ENCODE measurements around the gene ZNF524.

ZNF524 gene

DNA sequence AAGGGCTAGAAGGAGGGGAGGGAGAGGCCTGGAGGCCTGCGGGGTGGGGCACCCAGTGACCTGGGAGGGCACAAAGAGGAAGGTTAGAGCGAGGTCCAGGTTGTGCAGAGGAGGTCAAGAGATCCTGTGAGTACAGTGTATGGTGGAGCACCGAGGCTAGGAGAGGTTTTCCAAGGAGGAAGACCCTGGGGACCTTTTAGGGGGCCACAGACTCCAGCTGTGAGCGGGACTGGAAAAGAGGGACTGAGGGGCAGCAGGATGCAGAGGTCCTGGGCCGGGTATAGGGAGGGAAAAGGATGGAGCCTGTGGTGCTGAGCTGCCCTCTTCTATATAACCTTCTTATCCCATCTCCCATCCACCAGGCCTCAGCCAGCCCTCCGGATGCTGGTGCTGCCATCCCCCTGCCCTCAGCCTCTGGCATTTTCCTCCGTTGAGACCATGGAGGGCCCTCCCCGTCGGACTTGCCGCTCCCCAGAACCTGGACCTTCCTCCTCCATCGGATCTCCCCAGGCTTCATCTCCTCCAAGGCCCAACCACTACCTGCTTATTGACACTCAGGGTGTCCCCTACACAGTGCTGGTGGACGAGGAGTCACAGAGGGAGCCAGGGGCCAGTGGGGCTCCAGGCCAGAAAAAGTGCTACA, 44.2 kb downstream of the ZNF524 start:
- DNase-seq: no peak

DNA sequence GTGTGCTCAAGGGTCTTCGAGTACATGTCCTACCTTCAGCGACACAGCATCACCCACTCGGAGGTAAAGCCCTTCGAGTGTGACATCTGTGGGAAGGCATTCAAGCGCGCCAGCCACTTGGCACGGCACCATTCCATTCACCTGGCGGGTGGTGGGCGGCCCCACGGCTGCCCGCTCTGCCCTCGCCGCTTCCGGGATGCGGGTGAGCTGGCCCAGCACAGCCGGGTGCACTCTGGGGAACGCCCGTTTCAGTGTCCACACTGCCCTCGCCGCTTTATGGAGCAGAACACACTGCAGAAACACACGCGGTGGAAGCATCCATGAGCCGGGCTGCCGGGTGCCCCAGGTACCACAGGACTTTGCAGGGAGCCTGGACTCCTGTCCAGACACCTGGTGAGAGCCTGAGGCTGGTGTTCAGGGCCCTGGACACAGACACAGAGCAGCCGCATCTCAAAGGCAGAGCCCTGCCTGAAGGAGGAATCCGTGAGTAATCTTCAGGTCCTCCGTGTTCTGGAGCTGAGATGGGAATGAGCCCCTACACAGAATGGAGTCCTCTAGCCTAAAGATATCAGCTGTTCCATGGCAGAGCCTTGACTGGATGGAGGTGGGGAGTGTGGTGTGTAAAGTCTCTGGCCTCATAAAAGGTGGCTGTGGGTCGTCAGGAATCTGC, 44.9 kb downstream of the ZNF524 start:
- DNase-seq: no peak

DNA sequence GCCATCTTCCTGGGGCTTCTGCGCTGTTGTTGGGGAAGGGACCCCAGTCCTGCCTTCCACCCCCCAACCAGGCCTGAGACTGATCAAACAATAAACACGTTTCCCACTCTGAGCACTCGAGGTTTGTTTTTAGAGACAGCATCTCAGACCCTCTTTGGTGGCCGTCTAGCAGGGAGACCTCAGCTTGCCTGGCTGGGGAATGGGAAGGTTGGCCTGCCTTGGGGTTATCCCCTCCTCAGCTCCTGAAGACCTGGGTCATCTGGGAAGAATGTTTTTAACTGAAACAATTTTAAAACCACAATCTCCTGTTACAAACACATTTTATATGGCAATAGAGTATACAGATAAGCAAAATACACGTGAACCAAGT, 45.4 kb downstream of the ZNF524 start:
- no peak for DNase-seq

DNA sequence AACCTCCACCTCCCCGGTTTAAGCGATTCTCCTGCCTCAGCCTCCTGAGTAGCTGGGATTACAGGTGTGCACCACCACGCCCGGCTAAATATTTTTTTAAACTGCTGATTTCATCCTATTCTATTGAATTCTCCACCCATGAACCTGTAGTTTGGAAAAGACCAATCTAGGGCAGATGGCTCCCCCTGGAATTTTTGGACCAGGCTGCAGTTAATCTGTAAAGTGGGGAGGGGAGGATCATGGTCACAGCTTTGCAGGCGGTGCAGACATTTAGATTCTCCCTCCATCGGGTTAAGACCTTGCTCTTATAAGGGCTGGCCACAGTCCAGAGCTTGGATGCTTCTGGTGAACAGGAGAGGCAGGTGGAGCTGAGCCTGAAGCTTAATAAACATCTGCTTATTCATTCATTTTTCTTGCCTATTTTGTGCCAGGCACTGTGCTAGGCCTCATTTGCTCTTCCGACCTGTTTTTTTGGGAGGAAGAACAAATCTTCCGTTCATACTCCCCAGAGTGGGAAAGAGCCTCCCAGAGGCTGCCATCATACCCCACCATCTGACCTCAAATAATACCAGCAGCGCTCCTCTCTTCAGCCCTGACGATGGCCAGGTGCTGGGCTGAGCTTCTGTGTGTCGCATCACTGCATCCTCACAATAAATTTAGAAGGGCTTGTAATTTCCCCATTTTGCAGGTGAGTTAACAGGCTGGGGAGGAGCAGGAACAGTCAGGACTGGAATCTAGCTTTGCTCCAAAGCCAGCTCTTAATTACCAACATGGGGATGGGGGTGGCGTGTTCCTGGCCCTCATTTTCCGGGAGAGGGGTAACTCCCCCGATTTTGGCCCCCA, 47.0 kb downstream of the ZNF524 start:
- peak; percentile 18 for DNase-seq

DNA sequence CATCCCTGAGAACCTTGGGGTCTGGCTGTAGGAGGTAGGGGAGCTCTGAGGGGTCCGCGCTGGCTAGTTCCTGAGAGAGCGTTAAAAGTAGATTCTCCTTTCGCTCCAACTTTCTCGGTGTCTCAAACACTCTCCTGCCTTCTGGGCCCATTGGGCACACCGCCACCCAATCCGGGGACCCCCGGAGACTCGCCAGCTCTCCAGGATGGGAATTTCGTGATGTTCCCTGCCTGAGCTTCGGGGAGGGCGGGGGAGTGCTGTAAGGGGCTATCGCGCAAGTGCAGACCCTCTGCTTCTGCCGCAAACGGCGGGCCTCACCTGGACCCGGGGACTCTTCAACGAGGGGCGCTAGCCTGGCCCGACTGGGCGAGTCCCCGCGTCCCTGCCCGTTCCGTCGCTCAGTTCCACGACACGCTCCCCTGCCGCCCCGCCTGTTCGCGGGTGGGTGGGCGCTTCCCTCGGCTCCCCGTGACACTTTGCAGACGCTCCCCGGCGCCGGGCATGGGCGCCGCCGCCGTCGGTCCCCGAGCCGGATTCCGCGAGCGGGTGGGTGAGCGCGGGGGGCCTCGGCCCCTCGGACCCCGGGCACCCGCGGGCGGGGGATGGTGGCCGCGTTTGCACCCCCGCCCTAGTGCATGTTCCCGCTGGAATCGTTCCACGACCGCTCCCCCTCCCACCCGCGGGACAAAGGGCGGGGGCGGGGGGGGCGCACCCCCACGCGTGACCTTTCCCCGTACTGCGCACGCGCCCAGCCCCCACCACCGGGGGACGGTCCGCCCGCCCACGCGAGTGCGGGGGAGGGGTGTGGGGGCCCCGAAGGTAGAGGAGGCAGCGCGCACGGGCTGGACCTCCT, 47.9 kb downstream of the ZNF524 start, which contains the start of gene CCDC106:
CCDC106 (plus strand) TSS at position 481 of the 853 bp plus-strand sequence. CDS start 835 bp downstream, outside the sequence.
- peak; percentile 55 for DNase-seq

DNA sequence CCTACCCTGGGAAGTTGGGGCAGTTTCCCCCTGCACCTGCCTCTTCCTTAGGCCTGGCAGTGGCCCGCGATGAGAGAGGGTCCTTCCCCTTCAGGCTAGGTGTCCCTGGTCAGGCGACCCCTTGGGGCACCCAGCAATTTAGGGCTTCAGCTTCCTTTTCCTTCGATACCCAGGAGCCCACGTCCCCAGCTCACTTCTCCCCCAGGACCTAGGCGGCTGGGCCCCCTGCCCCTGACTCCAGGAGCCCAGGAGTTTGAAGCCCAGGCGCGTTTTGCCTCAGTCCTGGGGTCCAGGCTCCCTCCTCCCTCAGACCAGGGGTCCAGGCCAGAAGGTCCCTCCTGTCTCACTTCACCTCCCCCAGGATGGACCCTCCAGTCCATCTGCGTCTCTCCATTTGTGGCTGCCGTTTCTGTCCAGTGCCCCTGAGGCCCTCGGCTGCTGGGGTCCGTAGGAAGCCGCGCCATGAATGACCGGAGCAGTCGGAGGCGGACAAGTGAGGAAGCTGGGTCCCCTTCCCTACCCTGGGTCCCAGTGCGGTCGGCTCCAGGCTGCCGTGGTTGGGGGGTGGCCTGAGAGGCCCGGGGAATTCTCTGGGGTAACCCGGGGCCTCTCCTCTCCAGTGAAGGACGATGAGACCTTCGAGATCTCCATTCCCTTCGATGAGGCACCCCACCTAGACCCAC, 48.6 kb downstream of the ZNF524 start:
- DNase-seq: peak; percentile 24

DNA sequence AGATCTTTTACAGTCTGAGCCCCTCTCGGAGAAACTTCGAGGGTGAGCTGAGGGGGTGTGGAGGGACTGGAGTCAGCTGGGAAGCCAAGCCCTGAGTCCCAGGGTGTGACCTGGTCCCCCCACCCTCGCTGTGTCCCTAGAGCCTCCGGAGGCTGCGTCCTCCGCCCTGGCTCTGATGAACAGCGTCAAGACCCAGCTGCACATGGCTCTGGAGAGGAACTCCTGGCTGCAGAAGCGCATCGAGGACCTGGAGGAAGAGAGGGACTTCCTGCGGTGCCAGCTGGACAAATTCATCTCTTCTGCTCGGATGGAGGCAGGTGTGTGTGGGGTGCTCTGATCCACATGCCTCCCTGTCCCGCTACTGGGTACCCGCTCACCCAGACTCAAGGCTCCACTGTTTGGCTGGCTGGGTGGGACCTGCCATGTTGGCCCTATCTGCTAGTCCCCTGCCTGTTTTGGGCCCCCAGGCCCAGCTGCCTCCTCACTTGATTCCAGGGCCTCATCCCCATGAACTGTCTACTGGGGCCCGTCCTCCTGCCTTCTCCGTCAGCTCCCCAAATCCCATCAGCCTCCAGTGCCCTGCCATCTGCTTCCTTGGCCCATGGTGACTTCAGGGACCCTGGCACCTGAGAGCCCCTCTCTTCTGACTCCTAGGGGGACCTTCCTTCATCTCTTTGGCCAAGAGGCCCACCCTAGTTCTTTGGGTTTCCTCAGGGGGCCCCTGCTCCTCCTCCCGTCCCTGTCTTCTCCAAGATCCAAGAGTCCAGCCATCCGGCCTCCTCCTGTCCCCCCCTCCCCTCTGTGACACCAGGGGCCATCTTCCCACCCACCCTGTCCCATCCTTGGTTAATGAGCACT, 49.4 kb downstream of the ZNF524 start:
- DNase-seq: no peak

DNA sequence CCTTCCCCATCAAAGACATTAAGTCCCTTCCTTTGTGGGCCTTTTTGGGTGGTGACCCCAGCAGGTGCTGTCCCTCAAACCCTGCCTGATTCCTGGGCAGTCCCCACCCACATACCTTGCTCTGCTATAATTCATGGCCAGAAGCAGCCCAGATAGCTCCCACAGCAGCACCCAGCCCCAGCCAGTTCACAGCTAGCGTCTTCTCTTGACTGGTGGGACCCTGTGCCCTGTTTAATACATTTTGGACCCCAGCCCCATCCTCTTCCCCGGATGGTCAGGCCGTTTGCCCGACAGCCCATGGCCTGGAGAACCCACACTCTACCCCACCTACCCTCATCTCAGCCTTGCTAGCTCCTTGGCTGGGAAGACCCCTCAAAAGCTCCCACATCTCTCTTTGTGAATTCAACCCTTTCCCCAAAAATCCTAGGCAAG, 50.1 kb downstream of the ZNF524 start:
- DNase-seq: no peak

DNA sequence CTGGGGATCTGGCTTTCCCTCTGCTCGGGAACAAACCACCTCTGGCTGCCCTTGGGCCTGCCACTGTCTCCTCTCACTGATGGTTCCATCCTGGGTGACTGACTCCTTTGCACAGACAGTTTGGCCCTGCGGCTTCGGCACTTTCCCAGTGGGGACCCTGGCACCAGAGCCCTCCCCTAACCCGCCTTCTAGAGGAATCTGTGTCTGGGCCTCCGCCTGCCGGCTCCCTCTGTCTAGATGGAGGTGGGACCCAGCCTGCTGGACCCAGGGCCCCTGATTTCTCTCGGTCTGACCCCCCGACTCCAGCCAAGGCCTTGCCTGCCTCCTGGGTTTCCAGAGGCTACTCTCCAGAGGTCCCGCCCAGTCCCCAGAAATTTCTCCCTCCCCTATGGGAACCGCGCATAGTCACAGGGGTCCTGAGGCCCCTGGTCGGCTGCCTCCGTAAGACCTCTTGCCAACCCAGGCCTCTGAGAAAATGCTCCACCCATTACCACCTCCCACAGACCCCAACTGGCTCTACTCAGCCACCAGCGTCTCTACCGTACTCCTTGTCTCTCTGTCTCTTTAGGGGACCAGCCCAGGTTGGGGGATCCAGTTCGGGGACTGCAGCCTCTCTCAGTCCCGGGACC, 50.6 kb downstream of the ZNF524 start:
- DNase-seq: no peak

DNA sequence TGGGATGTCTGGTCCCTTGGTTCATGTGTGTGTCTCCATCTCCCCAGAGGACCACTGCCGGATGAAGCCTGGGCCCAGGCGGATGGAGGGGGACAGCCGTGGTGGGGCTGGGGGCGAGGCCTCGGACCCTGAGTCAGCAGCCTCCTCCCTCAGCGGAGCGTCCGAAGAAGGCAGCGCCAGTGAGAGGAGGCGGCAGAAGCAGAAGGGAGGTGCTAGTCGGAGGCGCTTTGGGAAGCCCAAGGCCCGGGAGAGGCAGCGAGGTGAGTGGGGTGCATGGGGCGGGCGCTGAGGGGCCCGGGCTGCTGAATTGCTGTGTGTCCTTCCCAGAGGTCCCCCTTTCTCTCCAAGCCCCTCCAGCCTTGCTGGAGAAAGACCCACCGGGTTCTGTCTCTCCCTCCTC, 51.1 kb downstream of the ZNF524 start:
- DNase-seq: no peak

DNA sequence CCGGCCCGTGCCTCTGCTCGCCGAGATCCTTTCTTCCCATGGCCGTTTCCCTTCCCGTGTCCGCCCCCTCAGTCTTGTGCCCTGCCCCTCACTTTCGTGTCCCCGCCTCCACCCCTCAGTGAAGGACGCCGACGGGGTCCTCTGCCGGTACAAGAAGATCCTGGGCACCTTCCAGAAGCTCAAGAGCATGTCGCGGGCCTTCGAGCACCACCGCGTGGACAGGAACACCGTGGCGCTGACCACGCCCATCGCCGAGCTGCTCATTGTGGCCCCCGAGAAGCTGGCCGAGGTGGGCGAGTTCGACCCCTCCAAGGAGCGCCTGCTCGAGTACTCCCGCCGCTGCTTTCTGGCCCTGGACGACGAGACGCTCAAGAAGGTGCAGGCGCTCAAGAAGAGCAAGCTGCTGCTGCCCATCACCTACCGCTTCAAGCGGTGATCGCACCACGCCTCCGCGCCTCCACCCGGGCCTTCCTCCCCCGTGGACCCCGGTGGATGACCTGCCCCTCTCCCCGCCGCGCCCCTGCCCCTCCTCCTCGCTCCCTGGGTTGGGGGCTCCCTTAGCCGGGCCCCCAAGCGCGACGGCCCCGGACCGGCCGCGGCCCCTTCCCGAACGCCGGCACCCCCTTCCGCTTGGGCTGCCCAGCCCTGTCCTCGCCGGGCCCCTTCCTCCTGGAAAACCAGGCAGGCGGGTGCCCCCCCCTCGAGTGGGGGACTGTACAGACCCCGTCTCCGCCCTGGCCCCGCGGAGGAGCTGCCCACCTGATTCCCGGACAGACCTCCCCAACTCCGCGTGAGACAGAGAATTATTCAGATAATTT, 52.4 kb downstream of the ZNF524 start:
- no peak for DNase-seq

All from NCI-H146 (cell line).